GM23338 (cell line): ENCODE results near the gene CYP11A1.

ENCODE experiments used
- CREB1 ChIP-seq: fragments of 250-450 bp; sonication (Bioruptor Pico); IDR thresholded peaks from 2 replicates; pipeline ENCODE4 v1.5.0; 2020; ENCODE audit warnings: low read depth, mild to moderate bottlenecking, moderate library complexity
- EZH2 ChIP-seq: fragments of 200-600 bp; sonication (generic); IDR thresholded peaks from one replicate; pipeline ENCODE4 v1.8.0; 2017; ENCODE audit warnings: antibody characterized with exemption, mild to moderate bottlenecking, low read depth; ENCODE audit not compliant: unreplicated experiment
- EZH2phosphoT487 ChIP-seq: fragments of 200-600 bp; sonication (generic); IDR thresholded peaks from one replicate; pipeline ENCODE4 v1.8.1; 2018; ENCODE audit warnings: antibody characterized with exemption; ENCODE audit not compliant: unreplicated experiment
- JUNB ChIP-seq: IDR thresholded peaks from one replicate; pipeline ENCODE4 v1.6.1; 2016; ENCODE audit warnings: antibody characterized with exemption; ENCODE audit not compliant: unreplicated experiment
- POLR2AphosphoS5 ChIP-seq: IDR thresholded peaks from 2 replicates; pipeline ENCODE4 v1.6.1; 2016; ENCODE audit warnings: antibody characterized with exemption, low read depth
- REST ChIP-seq: IDR thresholded peaks from one replicate; pipeline ENCODE4 v1.6.1; 2018; ENCODE audit warnings: antibody characterized with exemption; ENCODE audit not compliant: unreplicated experiment
- ZNF114 ChIP-seq: fragments of 250-450 bp; sonication (Bioruptor Pico); IDR thresholded peaks from 2 replicates; pipeline ENCODE4 v1.5.0; 2020; ENCODE audit warnings: mild to moderate bottlenecking, moderate library complexity
- ZNF331 ChIP-seq: fragments of 250-450 bp; sonication (Bioruptor Pico); IDR thresholded peaks from 2 replicates; pipeline ENCODE4 v1.5.0; 2020; ENCODE audit warnings: low read depth, mild to moderate bottlenecking, moderate library complexity
- TF ChIP-seq, protein P1 (sequence below), 2 experiments: fragments of 200-600 bp in 1 of 2; sonication (generic) in 1 of 2; conservative IDR thresholded peaks; 2 replicates each; pipeline versions ENCODE4 v1.5.1 to v1.6.1; 2016 to 2017; ENCODE audit warnings: antibody characterized with exemption in 2 of 2, low read depth in 2 of 2, mild to moderate bottlenecking in 2 of 2, moderate library complexity in 1 of 2

GRCh38 chr15:74319138-74319460, 48.3 kb downstream of the CYP11A1 start:
- TF ChIP-seq, protein P1, sequence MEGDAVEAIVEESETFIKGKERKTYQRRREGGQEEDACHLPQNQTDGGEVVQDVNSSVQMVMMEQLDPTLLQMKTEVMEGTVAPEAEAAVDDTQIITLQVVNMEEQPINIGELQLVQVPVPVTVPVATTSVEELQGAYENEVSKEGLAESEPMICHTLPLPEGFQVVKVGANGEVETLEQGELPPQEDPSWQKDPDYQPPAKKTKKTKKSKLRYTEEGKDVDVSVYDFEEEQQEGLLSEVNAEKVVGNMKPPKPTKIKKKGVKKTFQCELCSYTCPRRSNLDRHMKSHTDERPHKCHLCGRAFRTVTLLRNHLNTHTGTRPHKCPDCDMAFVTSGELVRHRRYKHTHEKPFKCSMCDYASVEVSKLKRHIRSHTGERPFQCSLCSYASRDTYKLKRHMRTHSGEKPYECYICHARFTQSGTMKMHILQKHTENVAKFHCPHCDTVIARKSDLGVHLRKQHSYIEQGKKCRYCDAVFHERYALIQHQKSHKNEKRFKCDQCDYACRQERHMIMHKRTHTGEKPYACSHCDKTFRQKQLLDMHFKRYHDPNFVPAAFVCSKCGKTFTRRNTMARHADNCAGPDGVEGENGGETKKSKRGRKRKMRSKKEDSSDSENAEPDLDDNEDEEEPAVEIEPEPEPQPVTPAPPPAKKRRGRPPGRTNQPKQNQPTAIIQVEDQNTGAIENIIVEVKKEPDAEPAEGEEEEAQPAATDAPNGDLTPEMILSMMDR (conservative IDR thresholded peaks at IDR 0.05; ENCODE audit: low read depth in 2 of 2) = no peak
- TF ChIP-seq ZNF114 (CRISPR knock-in tag) (no peak), CREB1 (CRISPR knock-in tag) (no peak), EZH2phosphoT487 (no peak), EZH2 (no peak), POLR2AphosphoS5 (no peak), REST (no peak), ZNF331 (no peak), JUNB (no peak)
